ENCODE measurements around the gene COX6A1.

Gene COX6A1

DNA sequence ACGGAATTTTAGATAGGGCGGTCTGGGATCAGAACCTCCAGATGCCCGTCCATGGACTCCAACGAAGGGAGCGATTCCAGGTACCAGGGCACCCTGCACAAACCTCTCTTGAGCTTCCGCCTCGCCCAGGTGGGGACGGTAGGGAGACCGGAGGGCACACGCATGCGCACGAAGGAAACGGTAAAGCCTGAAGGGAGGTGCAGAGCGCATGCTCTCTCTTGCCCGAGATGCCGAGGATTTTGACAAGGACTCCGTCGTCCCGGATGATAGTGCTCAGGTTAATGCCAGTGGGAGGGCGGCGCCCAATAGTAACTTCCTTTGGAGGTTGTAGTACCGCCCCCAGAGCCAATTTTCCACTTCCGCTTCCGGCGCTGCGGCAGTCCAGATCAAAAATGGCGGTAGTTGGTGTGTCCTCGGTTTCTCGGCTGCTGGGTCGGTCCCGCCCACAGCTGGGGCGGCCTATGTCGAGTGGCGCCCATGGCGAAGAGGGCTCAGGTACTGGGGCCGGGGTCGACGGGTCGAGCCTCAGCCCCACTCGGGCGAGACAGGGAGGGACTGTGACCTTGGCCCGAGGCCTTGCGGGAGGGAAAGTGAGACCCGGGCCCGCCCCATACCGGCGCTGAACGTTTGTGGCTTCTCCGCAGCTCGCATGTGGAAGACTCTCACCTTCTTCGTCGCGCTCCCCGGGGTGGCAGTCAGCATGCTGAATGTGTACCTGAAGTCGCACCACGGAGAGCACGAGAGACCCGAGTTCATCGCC, at the start of gene COX6A1:
Gene COX6A1, plus strand, starts transcription at position 379 of the 760 bp plus-strand sequence. Its CDS starts 14 bp downstream, at position 393.
- DNase-seq (ENCODE audit: low read depth in 3 of 3) = peak; percentile 96 to 98 (median 97)

DNA sequence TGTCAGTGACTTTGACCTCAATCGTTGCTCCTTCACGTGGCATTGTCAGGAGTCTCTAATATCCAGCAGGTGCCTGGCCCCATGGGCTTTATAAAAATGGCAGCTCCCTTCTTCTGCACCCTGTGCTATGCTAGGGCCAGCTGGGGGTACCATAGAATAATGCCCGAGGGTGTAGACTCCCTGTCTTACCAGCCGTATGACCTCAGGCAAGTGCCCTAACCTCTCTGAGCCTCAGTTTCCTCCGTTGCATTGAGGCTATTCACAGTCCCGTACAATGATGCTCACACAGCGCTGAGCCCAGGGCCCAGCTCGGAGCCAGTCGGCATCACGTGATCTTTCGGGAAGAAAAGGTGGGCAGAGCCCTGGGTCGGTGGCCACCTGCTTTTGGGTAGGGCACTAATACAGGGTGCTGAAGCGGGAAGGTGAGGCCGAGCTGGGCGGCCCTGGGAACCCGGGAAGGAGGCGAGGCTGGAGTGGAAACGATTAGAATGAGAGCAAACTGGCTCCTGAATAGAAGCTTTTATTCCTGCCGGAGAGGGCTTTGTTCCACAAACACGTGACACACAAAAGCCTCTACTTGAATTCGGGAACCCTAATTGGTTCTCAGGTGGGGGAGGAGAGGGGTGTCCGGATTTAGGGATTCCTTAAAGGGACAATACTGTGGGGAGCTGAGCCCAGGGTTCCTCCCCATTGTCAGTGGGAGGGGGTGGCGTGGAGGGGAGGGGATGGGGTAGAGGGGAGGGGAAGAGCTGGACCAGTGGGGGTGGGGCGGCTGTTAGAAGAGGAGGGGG, 49.0 kb upstream of the COX6A1 start:
- DNase-seq (ENCODE audit: low read depth in 3 of 3) = no peak

DNA sequence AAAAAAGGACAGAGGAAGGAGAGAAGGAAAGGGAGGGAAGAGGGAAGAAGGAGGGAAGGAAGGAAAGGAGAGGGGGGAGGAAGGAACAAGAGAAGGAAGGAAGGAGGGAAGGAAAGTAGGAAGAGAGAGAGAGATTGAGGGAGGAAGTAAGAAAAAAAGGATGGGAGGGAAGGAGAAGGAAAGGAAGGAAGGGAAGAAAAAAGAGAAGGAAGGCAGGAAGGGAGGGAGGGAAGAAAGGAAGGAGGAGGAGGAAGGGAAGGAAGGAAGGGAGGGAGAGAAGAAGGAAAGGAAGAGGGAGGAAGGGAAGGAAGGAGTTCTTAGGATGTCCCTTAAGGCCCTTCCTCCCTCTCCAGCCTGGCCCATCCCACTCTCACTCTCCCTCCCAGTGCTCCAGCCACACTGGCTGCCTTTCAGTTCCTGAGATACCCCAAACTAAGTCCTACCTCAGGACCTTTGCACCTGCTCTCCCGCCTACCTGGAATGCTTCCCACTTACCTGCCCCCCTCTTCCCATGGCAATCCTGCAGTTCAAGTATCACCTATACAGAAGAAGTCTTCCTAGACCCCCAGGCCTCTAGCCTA, 47.3 kb upstream of the COX6A1 start:
- DNase-seq (ENCODE audit: low read depth in 3 of 3) = no peak

DNA sequence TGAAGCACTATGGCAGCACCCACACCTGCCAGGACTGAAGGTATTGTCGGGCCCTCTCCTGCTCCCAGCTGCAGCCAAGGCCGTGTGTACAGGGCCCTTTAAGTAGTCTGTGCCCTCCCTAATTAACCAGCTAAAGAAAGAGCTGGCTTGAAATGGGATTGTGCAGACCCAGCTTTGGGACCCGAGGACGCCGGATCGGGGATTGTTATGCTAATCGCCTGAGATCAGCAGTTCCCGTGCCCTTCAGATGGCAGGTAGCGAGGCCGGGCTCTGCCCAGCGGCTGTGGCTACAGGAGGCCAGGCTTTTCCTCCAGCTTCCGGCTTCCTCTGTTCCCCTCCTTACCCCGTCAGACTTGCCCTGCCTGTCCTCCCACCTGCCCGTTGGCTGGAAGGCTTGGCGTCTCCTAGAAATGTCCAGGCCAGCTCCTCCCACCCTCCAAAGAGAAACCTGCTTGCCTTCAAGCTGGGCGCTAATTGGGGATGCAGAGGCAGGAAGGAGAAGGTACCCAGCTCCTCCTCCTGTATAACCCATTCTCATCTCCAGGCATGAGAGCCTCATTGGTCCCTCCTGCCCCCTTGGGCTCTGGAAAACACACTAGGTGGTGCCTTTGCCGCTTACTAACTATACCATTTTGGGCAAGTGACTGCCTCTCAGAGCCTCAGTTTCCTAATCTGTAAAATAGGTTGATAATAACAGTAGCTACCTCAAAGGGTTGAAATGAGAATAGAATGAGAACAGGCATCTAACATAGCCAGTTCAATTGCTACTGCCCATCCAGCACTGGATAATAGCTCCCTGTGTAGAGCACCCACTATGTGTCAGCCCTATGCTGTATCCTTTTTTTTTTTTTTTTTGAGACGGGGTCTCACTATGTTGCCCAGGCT, 43.2 kb upstream of the COX6A1 start:
- no peak for DNase-seq (ENCODE audit: low read depth in 3 of 3)

DNA sequence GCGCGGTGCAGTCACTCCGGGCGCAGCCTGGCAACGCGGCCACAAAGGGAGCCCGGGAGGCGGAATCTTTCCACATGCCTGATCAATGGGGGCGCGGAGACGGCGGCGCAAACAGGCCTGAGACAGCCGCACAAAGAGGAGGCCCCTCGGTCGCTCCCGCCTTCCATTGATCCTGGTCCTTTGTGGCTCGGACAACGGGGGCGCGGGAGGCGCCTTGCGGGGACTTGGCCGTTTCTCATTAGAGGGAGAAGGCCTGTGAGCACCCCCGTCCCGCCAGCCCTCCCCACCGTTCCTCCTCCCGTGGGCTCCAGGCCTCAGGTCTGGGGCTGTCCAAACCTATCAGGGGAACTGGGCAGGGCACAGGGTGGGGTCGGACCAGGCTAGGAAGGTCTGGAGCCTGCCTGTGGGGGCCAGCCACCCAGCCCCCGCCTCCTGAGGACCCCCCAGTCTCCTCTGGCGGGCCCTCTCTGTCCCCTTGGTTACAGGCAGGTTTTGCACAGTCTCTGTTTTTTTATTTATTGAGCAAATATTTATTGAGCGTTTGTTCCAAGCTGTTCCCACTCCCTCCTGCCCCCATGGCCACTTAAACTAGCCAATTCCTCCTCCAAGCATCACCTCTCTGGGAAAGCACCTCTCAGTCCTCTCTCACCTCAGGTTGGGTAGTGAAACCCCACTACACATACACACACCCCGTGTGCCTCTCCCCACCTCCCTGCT, 39.9 kb upstream of the COX6A1 start:
- no peak for DNase-seq (ENCODE audit: low read depth in 3 of 3)

DNA sequence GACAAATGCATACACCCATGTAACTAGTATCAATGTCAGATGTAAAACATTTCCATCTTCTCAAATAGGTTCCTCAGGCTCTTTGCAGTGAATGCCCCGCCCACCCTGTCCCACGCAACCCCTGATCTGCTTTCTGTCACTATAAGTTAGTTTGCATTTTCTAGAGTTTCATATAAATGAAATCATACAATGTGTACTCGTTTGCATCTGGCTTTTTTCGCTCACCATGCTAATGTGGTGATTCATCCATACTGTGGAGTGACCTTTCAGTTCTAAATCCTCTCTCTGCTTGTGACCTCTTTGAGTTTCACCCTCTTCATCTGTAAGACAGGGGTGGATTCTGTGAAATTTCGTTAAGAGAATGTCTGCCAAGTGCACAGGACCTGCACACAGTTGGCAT, 38.4 kb upstream of the COX6A1 start:
- no peak for DNase-seq (ENCODE audit: low read depth in 3 of 3)

DNA sequence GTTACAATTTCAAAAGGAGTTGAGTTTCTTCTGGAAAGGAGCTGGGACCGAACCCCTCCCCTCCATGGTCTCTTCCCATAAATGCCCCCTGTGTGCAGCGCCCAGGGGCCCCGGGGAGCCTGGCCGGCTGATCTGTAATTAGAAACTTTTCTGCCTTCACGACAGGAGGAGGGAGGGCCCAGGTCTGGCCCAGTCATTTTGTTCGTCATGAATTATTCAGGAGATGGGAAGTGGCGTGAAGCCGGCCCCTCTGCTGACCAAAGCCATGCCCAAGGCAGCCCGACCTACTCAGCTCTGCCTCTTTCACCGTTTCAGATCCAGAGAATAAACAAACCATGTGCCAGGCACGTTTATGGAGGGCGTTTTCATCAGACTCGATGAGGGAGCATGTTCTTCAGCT, 35.7 kb upstream of the COX6A1 start:
- DNase-seq (ENCODE audit: low read depth in 3 of 3) = no peak

DNA sequence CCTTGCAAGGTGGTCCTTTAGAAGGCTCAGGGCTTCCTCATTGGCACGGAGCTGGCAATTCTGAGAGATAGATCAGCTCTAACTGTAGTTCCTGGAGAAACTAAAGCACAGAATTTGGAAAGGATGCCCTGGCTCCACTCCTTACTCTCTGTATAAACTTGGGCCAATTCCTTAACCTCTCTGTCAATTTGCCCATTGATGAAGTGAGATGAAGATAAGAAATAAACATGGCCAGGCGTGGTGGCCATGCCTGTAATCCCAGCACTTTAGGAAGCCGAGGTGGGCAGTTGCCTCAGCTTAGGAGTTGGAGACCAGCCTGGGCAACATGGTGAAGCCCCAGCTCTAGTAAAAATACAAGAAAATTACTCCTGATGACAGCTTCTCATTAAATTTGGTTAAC, 34.0 kb upstream of the COX6A1 start:
- DNase-seq (ENCODE audit: low read depth in 3 of 3) = no peak

DNA sequence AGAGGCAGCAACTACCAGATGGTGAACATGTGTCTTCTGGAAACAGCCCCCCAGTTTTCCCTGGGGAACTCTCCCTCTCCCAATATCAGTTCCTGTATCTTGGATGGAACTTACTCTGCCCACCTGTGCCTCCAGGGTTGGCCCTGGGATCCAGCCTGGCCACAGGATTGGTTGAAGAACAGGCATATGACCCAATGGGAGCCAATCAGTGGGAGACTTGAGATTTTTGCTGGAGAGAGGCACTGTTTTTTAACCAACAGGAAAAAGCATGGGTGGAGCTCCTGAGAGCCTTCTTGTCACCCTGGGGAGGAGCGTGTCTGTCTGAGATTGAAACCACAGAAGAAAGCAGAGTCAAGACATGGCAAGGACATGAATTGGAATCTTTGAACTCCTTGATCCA, 33.6 kb upstream of the COX6A1 start:
- no peak for DNase-seq (ENCODE audit: low read depth in 3 of 3)

DNA sequence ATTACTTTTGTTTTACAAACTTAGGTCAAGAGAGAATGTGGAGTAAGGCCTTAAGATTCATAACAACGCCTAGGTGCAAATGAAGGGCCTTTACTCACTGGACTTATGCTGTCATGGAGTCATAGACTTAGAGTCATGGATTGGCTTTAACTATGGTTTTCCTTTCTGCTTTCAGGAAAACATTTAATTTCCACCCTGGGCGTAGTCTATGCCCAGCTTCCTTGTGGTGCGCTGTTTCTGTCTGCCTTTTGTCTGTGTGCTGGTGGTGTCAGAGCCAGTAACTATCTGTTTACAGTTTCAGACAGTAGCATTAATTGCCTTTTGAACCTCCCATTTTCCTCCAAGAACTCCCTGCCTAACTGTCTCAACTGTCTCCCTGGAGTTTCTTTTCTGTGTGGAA, 31.8 kb upstream of the COX6A1 start:
- DNase-seq (ENCODE audit: low read depth in 3 of 3) = no peak

DNA sequence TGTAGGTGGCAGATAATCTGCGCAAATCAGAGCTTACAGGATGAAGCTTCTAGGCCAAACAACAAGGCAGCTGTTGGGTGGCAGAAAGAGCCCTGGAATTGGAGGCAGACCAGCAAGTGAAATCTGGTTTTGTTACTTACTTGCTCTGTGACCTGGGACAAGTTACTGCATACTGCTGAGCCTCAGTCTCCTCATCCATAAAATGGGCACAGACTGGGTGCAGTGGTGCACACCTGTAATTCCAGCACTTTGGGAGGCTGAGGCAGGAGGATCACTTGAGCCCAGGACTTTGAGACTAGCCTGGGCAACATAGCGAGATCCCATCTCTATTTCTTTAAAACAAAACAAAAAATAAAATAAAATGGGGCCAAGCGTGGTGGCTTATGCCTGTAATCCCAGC, 31.4 kb upstream of the COX6A1 start:
- DNase-seq (ENCODE audit: low read depth in 3 of 3) = no peak

DNA sequence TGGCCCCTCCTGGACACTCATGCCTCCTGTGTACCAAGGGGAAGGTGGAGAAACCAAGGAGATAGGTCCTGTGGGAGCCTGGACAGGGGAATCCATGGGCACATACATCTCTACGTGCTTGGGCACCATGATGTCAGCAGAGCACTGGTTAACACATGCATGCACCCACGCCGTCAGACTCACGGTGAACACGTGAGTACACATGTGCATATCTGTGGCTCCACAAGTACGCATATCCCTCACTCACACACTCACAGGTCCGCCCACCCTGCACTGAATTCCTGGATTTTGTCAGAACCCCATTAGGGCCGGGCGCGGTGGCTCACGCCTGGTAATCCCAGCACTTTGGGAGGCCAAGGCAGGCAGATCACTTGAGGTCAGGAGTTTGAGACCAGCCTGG, 29.1 kb upstream of the COX6A1 start:
- DNase-seq (ENCODE audit: low read depth in 3 of 3) = no peak

DNA sequence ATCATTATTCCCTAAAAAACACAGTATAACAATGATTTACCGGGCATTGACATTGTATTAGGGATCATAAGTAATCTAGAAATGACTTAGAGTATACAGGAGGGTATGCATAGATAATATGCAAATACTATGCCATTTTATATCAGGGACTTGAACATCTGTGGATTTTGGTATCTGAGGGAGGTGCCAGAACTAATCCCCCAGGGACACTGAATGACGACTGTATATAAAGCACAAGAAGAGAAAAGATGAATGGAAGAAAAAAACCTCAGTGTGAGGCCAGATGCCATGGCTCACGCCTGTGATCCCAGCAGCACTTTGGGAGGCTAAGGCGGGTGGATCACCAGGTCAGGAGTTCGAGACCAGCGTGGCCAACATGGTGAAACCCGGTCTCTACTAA, 25.5 kb upstream of the COX6A1 start:
- DNase-seq (ENCODE audit: low read depth in 3 of 3) = no peak

DNA sequence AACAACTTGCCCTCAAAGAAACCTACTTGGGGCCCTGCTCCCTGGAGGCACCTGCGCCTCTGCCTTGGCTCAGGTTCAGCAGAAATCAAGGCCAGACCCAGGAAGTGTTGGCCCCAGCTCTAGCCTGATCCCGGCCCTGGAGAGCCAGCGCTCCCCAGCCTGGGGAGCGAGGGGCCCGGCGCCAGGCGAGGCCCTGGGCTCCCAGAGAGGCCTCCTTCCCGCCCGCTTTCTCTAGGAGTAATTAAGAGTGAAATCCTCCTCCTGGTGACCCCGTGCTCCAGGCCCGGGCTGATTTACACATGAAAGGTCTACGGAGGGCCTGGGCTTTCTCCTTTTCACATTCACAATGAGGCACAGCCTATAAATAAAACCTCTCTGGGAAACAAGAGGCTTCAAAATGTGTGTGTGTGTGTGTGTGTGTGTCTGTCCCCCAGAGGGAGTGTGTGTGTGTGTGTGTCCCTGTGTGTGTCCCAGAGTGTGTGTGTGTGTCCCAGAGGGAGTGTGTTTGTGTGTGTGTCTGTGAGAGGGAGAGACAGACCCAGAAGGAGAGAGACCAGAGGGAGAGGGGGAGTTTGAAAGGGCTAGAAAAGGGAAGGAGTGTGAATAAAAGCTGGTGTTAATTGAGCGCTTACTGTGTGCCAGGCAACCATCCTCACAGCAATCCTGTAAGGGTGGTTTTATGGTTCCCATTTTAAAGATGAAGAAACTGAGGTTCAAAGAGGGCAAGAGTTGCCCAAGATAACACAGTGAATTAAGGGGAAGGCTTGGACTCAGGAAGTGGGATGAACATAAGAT, 23.8 kb upstream of the COX6A1 start:
- DNase-seq (ENCODE audit: low read depth in 3 of 3) = no peak

DNA sequence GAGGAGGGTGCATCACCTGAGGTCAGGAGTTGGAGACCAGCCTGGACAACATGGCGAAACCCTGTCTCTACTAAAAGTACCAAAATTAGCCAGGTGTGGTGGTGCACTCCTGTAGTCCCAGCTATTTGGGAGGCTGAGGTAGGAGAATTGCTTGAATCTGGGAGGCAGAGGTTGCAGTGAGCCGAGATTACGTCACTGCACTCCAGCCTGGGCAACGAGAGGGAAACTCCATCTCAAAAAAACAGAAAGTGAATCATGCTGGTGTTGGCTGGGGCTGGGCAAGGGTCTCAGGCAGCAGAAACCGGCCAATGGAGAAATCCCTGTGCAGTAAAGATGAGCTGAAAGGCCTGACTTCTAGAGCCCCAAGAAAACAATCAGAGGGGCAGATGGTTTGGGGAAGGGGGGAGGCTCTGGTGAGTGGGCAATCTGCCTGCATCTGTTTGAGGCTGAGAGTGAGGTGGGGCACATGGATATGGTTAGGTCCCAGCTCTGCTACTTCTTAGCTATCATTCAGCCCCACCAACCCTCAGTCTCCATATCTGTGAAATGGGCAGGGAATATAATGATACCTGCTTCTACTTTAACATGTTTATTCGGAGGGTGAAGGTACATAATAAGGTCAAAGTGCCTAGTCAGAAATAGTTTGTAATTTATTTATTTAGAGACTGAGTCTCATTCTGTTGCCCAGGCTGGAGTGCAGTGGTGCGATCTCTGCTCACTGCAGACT, 21.3 kb upstream of the COX6A1 start:
- no peak for DNase-seq (ENCODE audit: low read depth in 3 of 3)

DNA sequence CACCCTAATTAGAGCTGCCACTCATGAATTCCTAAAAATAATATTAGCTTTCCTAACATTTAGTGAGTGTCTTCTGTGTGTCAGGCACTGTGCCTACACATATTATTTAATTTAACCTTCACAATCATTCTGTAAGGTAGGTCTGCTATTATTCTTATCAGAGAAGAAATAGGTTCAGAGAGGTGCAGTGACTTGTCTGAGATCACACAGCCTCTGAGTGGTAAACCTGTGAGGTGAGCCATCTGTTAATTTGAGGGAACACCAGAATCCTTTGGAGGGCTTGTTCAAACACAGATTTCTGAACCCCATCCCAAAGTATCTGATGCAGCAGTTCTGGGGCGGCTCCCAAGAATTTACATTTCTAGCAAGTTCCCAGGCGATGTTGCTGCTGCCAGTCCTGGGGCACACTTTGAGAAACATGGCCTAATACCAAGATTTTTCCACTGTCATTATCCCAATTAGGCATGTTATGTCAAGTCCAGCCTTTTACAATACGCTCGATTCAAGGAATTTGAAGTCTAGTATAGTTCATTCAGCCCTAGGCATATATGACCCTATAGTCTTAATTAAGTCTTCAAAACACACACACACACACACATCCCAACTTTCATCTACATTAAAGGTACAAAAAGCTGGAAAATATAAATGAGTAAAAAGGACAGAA, 19.9 kb upstream of the COX6A1 start:
- no peak for DNase-seq (ENCODE audit: low read depth in 3 of 3)

DNA sequence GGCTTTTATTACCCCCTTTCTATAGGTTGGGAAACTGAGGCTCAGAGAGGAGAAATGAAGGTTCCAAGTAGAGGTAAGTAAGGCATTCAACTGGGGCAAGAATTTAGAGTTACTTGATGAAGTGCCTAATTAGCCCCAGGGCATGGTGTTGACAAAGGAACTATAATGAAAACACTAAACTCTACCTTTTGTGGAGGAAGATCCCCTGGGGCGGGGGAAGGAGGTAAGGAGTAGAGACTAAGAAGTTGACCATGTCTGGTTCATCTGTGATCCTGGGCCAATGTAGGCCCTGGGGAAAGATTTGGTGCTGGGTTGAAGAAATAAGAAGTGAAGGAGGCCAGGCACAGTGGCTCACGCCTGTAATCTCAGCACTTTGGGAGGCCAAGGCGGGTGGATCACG, 16.2 kb upstream of the COX6A1 start:
- DNase-seq (ENCODE audit: low read depth in 3 of 3) = no peak

DNA sequence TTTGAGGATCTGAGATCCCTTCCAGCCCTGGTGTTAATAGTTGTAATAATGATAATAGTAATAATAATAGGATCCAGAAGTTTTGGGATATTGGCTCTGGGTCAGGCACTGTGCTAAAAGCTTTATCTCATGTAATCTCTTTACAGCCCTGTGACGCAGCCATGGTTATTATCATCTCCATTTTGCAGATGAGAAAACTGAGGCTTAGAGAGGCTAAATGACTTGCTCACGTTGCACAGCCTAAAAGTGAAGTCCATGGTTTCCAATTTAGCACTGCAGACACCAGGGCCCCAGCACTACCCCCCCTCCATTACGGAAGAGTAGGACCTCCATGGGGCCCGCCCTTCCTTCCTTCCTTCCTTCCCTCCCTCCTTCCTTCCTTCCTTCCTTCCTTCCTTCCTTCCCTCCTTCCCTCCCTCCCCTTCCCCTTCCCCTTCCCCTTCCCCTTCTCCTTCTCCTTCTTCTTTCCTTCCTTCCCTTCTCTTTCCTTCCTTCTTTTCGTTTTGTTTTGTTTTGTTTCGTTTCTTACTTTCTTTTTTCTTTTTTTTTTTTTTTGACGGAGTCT, 14.9 kb upstream of the COX6A1 start:
- no peak for DNase-seq (ENCODE audit: low read depth in 3 of 3)

DNA sequence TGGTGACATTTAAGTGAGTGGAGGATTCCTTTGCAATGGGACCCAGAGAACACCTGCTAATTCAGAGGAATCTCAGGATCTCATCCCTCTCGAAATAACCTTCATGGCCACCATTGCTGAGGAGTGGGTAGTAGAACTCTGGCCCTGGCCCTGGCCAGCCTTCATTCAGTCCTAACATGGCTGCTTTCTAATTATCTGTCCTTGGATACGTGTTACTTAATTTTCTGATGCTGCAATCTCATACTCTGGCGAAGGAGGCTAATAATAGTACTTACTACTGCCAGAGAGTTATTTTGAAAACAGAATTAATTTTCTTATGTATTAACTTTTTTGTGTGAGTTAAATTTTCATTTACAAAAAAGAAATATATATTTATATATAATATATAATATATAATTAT, 12.1 kb upstream of the COX6A1 start:
- no peak for DNase-seq (ENCODE audit: low read depth in 3 of 3)
